Non-pigmented ciliary epithelial cell (primary cell): ENCODE data around the gene SMARCD2.
"Not testable (repeated sequence)": the region's sequence is repeated elsewhere in the genome, so short reads cannot be mapped to it uniquely, and the experiment has no call there.

Experiments
- DNase-seq: peaks from one replicate; pipeline ENCODE4 v3.0.0-alpha.2; 2010; ENCODE audit warnings: low read depth

Gene SMARCD2

DNA sequence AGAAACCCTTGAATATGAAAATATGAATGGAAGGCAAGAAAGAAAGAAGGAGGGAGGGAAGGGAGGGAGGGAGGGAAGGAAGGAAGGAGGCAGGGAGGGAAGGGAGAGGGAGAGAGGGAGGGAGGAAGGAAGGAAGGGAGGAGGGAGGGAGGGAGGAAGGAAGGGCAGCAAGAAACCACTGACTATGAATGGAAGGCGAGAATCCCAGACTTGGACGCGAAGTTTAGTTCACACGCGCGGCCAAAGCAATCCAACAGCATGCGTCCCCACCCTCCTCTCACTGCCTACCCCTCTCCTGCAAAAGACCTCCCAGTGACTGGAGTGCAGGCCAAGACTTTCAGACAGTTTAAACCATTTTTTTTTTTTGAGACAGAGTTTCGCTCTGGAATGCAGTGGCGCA is 7.9 kb upstream of the SMARCD2 start:
- no peak for DNase-seq

DNA sequence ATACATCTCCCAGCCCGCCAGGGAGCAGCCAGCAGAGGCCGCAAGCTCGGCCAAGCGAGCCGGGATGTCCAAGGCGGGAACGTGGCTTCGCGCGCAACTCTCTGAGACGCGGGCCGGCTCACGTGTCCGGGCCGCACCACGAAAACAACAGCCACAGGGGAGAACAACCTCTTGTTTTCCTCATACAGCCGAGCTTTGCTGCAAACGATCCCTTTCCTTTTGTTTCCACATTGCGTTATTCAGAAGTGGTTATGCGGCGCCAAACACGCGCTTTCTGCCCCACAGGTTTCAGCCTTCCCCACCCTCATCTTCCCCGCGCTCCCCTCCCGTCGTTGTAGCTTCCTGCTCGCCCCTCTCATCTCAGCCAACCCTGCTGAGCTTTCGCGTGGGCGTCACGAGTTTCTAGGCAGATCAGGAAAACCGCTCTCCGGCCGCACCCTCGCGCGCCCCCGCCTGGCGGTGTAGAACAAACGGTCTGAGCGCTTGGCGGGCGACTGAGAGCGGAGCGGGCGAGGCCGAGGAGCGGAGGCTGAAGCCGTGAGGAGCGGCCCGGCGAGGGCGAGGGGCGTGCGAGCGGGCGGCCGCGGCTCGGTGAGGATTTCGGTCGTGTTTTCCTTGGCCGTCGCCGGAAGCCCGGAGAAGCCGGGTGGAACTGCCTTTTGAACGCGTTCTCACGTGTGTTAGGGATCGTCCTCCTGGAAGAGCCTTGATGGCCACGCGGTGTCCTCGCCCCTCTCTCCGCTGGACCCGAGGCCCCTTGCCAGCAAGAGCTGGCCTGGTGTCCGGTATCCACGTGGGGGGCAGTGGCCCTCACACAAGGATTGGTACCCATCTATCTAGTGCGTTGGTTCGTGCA is 6.6 kb upstream of the SMARCD2 start:
- no peak for DNase-seq

DNA sequence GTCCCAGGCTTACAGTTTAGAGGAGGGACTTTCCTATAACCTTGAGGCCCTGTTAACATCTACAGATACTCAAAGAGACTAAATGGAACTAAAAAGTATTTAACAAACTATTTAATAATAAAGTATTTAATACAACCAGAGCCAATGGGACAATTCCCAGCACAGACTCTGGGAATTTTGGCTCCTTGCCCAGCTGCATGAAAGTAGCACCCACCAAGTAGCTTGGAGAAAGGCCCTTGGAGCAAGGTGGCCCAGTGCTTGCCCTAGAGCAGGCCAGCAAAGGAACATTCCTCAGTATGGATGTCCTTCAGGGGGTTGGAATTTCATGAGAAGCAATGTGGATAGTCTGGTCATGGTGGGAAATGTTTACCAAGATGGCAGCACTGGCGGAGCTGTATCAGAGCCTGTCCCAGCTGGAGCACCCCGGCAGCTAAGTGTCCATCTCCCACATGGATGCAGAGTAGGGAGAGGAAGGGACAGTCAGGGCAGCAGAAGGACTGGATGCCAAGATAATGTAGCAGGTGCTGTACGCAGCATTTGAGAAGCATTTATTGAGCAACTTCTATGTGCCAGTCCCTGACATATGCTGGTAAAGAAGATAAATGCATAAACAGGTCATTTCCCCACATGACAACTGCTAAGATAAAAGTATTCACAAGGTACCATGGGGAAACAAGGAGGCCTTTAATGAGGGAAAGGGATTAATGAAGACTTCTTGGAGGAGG is 5.2 kb upstream of the SMARCD2 start:
- DNase-seq: no peak

DNA sequence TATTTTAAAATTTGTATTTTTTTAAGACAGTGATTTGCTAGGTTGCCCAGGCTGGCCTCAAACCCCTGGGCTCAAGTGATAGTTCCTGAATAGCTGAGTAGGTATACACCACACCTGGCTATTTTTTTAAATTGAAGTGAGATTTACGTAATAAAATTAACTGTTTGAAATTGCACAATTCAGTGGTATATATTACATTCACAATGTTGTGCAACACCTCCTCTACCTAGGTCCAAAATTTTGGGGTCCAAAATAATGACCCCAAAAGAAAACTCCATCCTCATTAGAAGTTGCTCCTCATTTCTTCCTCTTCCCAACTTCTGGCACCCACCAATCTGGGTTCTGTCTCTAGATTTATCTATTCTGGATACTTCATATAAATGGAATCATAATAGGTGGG is 3.0 kb upstream of the SMARCD2 start:
- DNase-seq: no peak

DNA sequence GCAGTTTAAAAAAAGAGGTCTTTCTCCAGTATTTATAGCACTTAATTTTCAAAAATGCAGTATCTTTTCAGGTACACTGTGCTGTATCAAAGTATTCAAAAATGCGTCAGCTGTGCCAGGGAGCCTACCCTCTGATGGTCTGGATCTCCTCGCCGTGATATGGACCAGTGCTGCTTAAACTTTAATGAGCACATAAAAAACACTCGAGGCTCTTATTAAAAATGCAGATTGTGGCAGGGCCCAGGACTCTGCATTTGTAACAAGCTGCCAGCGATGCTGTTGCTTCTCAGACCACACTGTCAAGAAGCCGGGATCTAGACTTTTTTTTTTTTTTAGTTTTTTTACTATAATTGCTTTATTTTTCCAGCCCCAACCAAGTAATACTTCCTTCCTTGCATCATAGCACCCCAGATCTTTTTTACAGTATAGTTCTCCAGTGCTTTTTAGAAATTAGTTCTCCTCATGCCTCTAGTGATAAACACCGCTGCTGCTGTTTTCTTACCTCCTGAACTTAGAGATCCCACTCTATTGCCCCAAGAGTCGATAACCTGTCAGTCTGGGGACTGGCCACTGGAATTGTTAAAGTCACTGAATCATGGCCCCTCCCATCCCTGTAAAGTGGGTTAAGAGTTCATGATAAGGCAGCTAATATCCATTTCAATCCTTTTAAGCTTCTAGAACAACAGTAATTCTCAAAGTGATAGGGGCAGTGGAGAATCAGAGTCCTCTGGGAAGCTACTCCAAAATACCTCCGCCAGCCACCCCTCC is 1.6 kb upstream of the SMARCD2 start:
- no peak for DNase-seq

DNA sequence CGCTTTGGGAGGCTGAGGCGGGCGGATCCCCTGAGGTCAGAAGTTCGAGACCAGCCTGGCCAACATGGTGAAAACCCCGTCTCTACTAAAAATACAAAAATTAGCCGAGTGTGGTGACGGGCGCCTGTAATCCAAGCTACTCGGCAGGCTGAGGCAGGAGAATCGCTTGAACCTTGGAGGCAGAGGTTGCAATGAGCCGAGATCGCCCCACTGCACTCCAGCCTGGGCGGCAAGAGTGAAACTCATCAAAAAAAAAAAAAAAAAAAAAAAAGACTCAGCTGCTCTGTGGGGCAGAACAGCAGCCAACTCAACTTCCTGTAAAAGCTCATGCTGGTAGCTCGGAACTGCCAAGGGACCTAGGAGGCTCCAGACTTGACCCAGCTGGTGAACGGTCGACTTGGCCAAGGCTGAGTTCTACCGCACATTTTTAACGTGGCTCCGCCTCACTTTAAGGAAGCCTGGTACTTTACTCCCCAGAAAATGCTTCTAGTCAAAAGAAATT is 953 bp upstream of the SMARCD2 start:
- DNase-seq: not testable (repeated sequence)

DNA sequence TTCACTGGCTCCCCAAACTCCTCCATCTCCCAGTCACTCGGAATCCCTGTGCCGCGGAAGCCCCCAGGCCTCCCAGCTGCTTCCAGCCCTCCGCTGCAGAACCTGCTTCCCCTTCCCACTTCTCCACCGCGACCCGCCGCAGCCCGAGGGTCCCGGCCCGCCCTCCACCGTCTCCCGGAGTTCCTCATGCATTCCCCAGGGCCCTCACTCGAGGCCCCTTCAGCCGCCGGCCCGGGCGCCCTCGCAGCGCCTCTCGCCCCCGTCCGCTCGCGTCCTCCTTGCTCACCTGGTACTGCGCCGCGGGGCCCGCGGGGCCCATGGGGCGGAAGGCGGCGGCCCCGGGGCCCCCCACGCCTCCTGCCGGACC is 329 bp downstream of the SMARCD2 start:
- no peak for DNase-seq

DNA sequence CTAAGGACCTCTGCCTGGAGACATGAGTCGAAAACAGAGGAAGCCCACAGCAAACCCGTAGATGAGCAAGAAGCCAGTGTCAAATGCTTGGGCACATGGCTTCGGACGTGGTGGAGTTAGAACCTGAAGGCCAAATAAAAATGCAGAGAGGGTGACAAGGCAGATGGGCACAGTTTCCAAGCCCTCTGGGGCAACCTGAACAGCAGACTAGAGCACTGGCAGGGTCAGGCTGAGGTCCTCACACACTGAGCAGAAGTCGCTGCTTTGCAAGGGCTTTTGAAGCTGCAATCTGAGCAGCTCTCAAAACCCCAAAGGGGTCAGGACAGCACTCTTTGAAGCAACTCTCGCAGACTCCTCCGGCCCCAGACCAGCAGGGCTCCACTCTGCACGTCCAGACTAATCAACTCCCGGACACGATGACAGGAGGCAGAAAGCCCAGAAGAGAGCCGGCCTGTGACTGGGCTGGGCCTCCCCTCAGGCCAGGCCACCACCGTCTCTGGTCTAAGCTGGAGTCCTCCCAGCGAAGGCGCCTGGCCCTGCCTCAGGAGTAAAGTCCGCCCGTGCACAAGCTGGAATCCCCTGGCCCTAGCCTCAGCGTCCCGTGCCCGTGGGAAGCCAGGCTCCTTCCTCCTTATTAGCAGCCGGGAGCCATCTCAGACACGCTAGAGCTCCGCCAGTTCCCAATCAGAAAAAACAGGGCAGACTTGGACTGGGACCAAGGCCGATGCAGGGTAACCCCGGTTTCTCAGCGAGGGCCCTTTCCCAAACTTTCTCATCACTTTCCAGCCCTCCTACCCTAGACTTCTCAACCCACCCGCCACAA is 924 bp downstream of the SMARCD2 start:
- no peak for DNase-seq

DNA sequence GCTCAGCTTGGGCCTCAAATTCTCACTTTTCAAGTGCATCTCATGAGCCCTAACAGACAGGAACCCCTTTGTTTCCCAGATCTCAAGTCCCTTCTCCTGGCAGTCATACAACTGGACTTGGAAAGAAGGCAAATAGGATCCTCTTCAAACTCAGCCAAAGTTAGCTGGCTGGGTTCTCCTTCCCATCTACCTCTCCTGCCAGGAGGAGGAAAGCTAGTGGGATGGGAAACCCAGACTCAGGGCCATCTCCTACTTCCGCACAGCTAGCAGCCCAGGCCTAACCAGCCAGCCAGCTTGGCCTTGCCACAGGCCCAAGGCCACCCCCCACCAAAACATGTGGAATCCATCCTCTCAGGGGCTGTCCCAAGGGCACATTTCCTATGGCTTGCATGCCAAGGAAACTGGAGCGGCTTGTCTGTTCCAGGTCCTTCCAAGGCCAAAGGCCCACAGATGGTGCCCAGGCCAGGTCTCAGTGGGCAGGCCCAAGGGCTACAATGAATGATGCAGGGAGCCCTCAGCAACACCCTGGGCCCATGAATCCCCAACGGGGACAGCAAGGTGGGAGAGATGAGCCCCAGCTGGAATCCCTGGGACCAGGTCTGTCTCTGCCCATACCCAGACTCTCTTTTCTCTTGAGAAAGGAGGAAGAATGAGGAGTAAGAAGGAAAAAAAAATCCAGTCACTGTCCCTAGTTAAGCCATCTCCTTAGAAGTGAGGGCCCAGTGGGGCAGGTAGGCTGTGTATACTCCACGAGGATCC is 1.7 kb downstream of the SMARCD2 start:
- no peak for DNase-seq

DNA sequence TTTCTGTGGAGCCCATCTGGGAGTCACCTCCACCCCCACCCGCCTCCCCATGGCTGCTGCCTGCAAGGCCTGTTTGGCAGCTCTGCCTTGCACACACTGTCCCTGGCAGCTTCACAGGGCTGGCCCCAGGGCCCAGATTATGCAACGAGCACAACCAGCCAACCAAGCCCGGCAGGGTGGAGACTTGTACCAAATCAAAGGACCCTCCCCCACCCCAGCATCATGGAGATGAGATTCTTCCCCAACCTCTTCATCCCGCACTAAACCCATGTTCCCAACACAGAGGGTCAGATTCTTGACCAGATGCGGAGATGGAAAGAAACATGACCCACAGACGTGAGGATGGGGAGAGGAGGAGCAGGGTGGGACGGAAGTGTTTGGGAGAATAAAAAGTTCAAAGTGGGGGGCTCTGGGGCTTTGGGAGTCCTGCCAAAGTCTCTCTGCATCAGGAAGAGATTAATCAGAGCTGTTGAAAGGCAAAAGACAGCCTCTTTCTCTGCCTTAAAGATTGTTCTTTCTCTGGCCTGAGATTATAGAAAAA is 3.8 kb downstream of the SMARCD2 start:
- DNase-seq: no peak

DNA sequence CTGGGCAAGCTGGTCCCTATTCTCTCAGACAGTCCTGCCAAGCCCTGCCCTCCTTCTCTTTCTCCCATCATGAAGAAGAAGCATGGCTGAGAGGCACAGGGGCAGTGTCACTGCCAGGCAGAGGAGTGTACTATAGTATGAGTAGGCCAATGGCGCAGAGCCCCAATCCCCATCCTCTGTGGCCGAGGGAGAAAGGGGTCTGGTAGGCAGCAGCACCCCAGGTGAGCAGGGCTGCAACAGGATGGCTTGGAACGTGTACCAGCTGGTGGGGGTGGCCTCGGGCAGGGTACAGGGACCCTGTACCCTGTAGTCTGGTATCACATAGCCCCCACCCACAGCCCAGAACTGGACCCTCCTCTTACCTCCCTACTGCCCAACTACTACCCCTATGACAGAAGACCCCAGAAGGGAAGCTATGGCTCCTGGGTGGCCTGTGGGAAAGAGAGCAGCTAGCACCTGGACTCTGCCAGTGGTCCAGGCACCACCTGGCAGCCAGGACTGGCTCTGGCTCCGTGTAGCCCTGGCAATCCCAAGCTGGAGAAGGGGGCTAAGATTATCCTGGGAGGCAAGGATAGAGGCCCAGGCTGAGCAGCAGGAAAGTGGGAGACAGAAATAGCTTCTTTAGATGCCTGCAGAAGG is 4.4 kb downstream of the SMARCD2 start:
- DNase-seq: no peak

DNA sequence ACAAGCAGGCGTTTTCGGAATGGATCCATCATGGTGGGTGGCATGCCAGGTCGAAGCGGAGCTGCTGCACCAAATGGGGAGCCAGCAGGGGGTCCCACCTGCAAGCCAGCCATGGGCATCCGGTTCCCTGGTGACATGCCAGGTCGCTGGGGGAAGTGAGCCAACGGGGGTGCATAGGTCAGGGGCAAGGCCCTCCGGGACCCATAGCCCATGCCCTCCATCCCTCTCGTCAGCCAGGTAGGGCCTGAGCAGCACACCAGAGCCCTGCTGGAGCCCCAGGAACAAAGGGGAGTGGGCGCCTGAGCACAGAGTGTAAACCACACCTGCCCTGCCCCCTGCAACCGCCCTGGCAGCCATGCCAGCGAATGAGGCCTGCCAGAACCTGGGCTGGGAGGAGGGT is 5.0 kb downstream of the SMARCD2 start:
- DNase-seq: no peak

DNA sequence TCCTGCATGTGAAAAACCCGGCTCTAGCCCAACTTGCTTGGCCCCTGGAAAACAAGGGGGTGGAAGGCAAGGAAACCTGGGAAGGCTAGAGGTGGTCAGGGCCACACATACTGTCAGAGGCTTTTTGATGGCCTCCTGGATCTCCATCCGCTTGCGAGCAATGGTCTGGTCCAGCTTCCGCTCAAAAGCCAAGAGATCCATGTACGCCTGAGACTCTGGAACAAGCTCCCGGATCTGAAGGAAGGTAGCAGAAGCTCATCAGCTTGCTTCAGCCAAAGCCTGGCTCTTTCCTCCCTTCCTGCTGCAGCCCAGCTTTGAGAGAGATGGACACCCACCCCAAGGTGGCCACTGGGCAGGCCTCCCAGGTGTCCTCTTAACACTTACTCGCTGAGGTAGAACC is 5.7 kb downstream of the SMARCD2 start:
- no peak for DNase-seq

DNA sequence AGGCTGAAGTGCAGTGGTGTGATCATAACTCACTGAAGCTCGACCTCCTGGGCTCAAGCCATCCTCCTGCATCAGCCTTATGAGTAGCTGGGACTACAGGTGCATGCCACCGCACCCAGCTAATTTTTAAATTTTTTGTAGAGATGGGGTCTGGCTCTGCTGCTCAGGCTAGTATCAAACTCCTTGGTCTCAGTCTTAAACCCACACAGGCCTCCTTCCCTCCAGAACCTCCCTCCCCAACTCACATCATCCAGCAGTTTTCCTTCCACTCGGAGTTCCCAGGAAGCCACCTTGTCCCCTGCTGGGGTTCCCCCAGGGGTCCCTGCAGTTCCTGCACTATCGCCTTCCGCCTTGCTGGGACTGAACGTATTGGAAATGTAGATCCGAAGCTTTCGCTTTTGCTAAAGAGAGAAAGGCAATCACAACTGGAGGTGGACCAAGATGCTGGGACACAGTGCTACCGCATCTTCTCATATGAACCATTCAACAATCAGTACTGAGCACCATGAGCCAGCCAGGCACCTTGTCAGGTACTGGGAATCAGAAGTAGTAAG is 7.2 kb downstream of the SMARCD2 start:
- no peak for DNase-seq

DNA sequence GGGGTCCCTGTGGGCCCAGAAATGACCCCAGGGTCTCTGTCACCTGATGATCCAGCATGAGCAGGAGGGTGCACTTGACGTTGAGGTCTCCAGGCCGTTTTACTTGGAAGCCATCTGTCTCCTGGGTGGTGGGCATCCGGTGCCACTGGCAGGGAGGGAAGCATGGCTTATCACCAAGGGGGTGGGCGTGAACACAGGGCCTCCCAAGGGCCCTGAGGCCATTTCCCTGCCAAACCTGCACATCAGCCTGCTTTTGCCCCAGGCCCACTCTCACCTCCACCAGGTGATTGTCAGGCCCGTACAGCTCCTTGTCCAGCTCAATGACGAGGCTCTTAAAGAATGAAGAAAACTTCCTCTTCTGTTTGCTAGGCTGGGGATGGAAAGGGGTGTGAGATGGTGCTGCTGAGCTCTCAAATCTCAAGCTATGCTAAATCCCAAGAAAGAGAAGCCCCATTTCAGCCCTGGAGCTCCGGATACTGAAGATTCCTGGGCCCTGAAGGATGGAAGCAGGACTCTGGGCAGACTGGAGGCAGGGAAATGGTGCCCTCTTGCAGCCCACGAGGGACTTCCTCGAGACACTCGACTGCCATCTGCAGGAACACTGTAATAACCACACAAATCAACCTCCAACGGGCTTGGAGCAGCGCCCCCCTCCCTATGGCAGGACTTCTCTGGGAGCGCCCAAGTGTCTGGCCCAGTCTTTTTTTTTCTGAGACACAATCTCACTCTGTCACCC is 7.9 kb downstream of the SMARCD2 start:
- peak; percentile 48 for DNase-seq

DNA sequence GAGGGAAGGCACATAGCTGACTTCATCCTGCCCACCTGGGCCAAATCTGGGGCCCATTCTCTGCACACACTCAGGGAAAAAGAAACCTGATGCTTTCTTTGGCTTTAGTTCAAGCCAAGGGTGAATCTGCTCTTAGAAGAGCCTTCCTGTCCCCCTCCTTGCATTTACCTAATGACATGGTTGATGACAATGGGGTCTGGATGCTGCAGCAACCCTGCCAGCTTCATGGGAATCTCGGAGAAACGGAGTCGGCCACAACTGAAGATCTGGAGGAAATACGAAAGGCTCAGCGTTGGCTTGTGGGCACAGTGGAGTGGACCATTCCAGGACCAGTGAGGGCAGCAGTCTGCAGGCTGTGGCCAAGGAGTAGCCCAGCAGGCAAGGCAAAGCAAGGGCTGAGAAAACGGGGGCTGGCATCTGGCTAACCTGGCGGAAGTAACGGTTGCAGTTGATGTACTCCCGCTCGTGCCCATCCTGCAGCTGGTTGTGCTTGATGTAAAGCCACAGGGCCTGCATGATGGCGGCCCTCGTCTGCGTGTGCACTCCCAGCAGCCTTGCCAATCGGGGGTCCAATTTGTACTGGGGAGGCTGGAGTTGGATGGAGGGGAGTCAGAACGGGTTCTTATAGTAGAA is 8.6 kb downstream of the SMARCD2 start:
- no peak for DNase-seq

DNA sequence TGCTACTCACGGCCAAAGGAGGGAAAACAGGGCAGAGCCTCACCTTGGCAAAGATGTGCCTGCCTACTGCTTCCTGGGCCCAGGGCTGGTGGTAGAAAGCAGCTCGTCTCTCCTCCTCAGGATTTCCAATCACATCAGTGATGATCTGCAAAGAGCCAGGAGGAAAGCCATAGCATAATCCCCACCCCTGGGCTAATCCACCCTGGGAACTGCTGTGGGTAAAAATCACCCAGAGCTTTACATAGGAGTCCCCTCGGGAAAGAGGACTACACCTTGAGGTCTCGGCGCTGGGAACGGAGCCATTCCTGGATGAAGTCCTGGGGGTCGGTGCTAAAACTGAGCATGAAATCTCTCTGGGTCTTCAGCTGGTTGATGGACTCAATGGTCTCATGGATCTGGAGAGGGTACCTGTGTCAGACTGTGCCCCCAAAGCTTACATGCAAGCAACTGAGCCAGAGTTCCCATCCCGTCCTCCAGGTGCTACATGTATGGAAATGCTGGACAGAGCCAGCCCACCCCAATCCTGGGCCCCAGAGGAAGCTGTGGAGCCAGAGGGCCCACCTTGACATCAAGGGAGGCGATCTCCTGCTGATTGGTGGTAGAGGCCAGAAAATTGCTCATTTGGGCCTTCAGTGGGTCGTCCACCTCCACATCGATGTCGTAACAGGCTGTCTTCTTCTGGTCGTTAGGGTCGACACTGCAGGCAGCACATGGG is 9.3 kb downstream of the SMARCD2 start:
- no peak for DNase-seq

DNA sequence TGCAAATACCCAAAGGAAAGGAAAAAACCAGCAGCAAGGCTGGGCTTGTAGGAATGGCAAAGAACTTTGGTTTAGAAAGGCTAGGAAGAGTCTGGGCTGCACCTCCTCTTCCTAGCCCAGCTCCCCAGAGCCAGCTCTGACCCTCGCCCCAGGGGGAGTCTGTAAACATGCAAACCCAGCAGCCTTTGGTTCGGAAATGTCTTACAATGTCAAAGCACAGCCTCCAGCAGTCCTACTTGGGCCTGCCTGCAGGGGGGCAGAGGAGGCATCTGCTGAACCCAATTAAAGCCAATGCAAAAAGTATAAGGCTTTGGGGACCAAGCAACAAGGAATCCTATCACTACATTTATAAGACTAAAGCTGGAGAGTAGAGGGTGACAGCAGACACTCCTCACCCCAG is 10.0 kb downstream of the SMARCD2 start:
- no peak for DNase-seq
